PFSK-1 (cell line): ENCODE measurements around the gene PKN1.

Source experiments
- FOXP2 ChIP-seq: optimal IDR thresholded peaks from 2 replicates; pipeline ENCODE3; 2011; ENCODE audit warnings: borderline replicate concordance, control low read depth, inconsistent platforms; ENCODE audit not compliant: insufficient read depth; ENCODE audit errors: extremely low read length, extremely low read depth
- POLR2AphosphoS5 ChIP-seq: IDR thresholded peaks from 2 replicates; pipeline ENCODE4 v1.6.1; 2012; ENCODE audit warnings: low read depth, mild to moderate bottlenecking, control low read depth, low read length, moderate library complexity
- REST ChIP-seq, 2 experiments: IDR thresholded peaks; 2 replicates each; pipeline versions ENCODE4 v1.6.1 to v1.8.0; 2011 to 2012; ENCODE audit warnings: low read depth in 2 of 2, low read length in 2 of 2, control low read depth in 1 of 2, inconsistent platforms in 1 of 2, mild to moderate bottlenecking in 1 of 2, moderate library complexity in 1 of 2; ENCODE audit not compliant: insufficient read depth in 1 of 2
- SIN3A ChIP-seq: IDR thresholded peaks from 2 replicates; pipeline ENCODE4 v1.6.1; 2012; ENCODE audit warnings: mild to moderate bottlenecking, low read length, moderate library complexity, borderline replicate concordance; ENCODE audit not compliant: insufficient read depth
- TAF1 ChIP-seq: IDR thresholded peaks from 2 replicates; pipeline ENCODE4 v1.6.1; 2012; ENCODE audit warnings: low read length, control low read depth, borderline replicate concordance; ENCODE audit not compliant: insufficient read depth

Gene PKN1

DNA sequence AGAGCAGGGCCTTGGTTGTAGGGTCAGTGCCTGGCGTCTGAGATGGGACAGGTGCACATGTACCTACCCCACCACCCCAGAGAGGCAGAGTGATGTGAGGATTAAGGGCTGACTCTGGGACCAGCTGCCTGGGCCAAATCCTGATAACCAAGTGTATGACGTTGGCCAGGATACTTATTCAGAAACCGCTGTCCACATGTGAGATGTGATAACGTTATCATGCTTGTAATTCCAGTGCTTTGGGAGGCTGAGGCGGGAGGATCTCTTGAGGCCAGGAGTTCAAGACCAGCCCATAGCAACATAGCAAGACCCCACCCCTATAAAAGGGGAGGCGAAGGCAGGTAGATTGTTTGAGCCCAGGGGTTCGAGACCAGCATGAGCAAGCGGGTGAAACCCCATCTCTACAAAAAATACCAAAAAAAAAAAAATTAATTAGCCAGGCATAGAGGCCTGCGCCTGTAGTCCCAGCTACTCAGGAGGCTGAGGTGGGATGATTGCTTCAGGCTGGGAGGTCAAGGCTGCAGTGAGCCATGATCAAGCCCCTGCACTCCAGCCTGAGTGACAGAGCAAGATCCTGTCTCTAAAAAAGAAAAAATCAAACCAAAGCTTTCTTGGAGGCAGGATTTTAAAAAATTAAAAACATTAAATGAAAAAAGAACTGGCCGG, 41.8 kb upstream of the PKN1 start:
- no peak for TF ChIP-seq FOXP2
- no peak for TF ChIP-seq SIN3A
- TF ChIP-seq POLR2AphosphoS5 = no peak
- TF ChIP-seq REST (IDR thresholded peaks at IDR 0.05; ENCODE audit: insufficient read depth in 1 of 2, low read depth in 2 of 2, low read length in 2 of 2) = no peak
- TF ChIP-seq TAF1 = no peak

DNA sequence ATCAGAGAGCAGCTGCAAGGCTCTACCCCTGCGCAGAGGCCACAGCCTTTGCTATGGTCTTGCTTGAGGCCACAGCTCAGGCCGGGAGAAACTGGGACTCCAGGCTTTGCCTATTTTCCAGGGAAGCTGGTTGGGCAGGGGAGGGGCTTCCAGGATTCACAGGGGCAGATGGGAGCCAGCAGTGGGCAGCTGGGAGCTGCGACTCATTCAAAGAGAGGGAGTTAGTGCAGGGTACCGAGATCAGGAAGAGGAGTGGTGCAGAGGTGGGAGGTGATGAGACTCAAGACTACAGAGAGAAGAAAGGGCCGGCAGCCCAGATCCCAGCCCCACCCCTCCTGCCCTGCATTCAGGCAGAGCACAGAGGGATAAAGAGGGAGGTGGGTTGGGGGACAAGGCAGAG, 39.8 kb upstream of the PKN1 start:
- no peak for TF ChIP-seq REST (IDR thresholded peaks at IDR 0.05; ENCODE audit: insufficient read depth in 1 of 2, low read depth in 2 of 2, low read length in 2 of 2)
- TF ChIP-seq POLR2AphosphoS5 = no peak

DNA sequence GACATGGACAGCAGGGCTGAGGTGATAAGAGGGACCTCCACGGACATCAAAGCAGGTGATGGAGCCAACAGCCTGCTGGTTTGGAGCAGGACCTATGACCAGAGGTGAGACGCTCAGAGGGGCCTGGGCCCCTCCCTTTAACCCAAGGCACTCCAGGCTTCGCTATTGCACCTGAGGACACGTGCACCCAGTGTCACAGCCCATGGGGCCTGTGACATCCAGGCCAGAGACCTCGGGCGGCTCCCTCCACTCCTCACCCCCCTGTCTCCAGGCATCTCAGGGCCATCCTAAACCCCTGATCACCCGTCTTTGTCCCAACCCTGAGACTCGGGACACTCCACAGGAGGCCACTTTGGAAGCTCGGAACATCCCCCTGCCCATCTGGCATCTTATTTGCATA, 38.9 kb upstream of the PKN1 start:
- no peak for TF ChIP-seq POLR2AphosphoS5
- TF ChIP-seq SIN3A = no peak
- no peak for TF ChIP-seq TAF1
- TF ChIP-seq FOXP2 = no peak
- no peak for TF ChIP-seq REST (IDR thresholded peaks at IDR 0.05; ENCODE audit: insufficient read depth in 1 of 2, low read depth in 2 of 2, low read length in 2 of 2)

GRCh38 chr19:14395262-14395661, 37.8 kb upstream of the PKN1 start:
- TF ChIP-seq REST (IDR thresholded peaks at IDR 0.05; ENCODE audit: insufficient read depth in 1 of 2, low read depth in 2 of 2, low read length in 2 of 2) (no peak), POLR2AphosphoS5 (no peak), FOXP2 (no peak), TAF1 (no peak), SIN3A (no peak)

- TF ChIP-seq POLR2AphosphoS5 = no peak
- no peak for TF ChIP-seq FOXP2
- TF ChIP-seq SIN3A = no peak
- no peak for TF ChIP-seq TAF1
- TF ChIP-seq REST (IDR thresholded peaks at IDR 0.05; ENCODE audit: insufficient read depth in 1 of 2, low read depth in 2 of 2, low read length in 2 of 2) = no peak
Observed at GRCh38 chr19:14395710-14396336, 37.3 kb upstream of the PKN1 start.
